Measurements from ENCODE around the gene CCR6. TPM values are rescaled to one million over a fixed set of nuclear protein-coding genes. Genes with fewer than 3 reads are reported as not detected.

CCR6 gene
- total RNA-seq, 1 donor from 2014 or later, result not detected

- intact Hi-C loops (cut with DNase I), result no loop called here
- DNase-seq (ENCODE audit: low spot score), result no peak
Observed at GRCh38 chr6:167137081-167137480, 14.2 kb downstream of the CCR6 start.

- DNase-seq (ENCODE audit: low spot score), result no peak
- intact Hi-C loops (cut with DNase I), result no loop called here
Observed at GRCh38 chr6:167137881-167138280, 15.0 kb downstream of the CCR6 start.

GRCh38 chr6:167139761-167140160, 16.9 kb downstream of the CCR6 start:
- intact Hi-C loops (cut with DNase I), result loop anchor here (10.0 kb wide), 1 partner anchor 355 kb away; no protein-coding TSS in a partner anchor
- DNase-seq (ENCODE audit: low spot score), result no peak

- intact Hi-C loops (cut with DNase I), result loop anchor here (10.0 kb wide), 1 partner anchor 356 kb away; no protein-coding TSS in a partner anchor
- no peak for DNase-seq (ENCODE audit: low spot score)
Observed at GRCh38 chr6:167140589-167141474, 17.9 kb downstream of the CCR6 start.

- intact Hi-C loops (cut with DNase I), result loop anchor here (10.0 kb wide), 1 partner anchor 357 kb away; no protein-coding TSS in a partner anchor
- DNase-seq (ENCODE audit: low spot score), result no peak
Observed at GRCh38 chr6:167141667-167142432, 19.0 kb downstream of the CCR6 start.

GRCh38 chr6:167142433-167142761, 19.5 kb downstream of the CCR6 start:
- intact Hi-C loops (cut with DNase I), result loop anchor here (10.0 kb wide), 1 partner anchor 358 kb away; no protein-coding TSS in a partner anchor

GRCh38 chr6:167143041-167143440, 20.1 kb downstream of the CCR6 start:
- intact Hi-C loops (cut with DNase I), result loop anchor here (10.0 kb wide), 1 partner anchor 358 kb away; no protein-coding TSS in a partner anchor

More at GRCh38 chr6:167142433-167142761, 19.5 kb downstream of the CCR6 start:
- no peak for DNase-seq (ENCODE audit: low spot score)

GRCh38 chr6:167145461-167145860, 22.6 kb downstream of the CCR6 start:
- intact Hi-C loops (cut with DNase I), result loop anchor here (10.0 kb wide), 1 partner anchor 361 kb away; no protein-coding TSS in a partner anchor
- no peak for DNase-seq (ENCODE audit: low spot score)

More at GRCh38 chr6:167143041-167143440, 20.1 kb downstream of the CCR6 start:
- DNase-seq (ENCODE audit: low spot score), result no peak

GRCh38 chr6:167146135-167146534, 23.2 kb downstream of the CCR6 start:
- intact Hi-C loops (cut with DNase I), result loop anchor here (10.0 kb wide), 1 partner anchor 361 kb away; no protein-coding TSS in a partner anchor
- DNase-seq (ENCODE audit: low spot score), result no peak

- intact Hi-C loops (cut with DNase I), result loop anchor here (10.0 kb wide), 1 partner anchor 362 kb away; no protein-coding TSS in a partner anchor
- DNase-seq (ENCODE audit: low spot score), result no peak
Observed at GRCh38 chr6:167146977-167147376, 24.1 kb downstream of the CCR6 start.

GRCh38 chr6:167148021-167148420, 25.1 kb downstream of the CCR6 start:
- intact Hi-C loops (cut with DNase I), result loop anchor here (10.0 kb wide), 1 partner anchor 363 kb away; no protein-coding TSS in a partner anchor
- DNase-seq (ENCODE audit: low spot score), result no peak

- intact Hi-C loops (cut with DNase I), result loop anchor here (10.0 kb wide), 1 partner anchor 364 kb away; no protein-coding TSS in a partner anchor
- no peak for DNase-seq (ENCODE audit: low spot score)
Observed at GRCh38 chr6:167148997-167149396, 26.1 kb downstream of the CCR6 start.

- no peak for DNase-seq (ENCODE audit: low spot score)
- intact Hi-C loops (cut with DNase I), result no loop called here
Observed at GRCh38 chr6:167150941-167151549, 28.1 kb downstream of the CCR6 start.

- intact Hi-C loops (cut with DNase I), result no loop called here
- no peak for DNase-seq (ENCODE audit: low spot score)
Observed at GRCh38 chr6:167151648-167152047, 28.8 kb downstream of the CCR6 start.

GRCh38 chr6:167152862-167153261, 30.0 kb downstream of the CCR6 start:
- intact Hi-C loops (cut with DNase I), result no loop called here
- no peak for DNase-seq (ENCODE audit: low spot score)

- intact Hi-C loops (cut with DNase I), result no loop called here
- no peak for DNase-seq (ENCODE audit: low spot score)
Observed at GRCh38 chr6:167153521-167153959, 30.6 kb downstream of the CCR6 start.

GRCh38 chr6:167154291-167154690, 31.4 kb downstream of the CCR6 start:
- intact Hi-C loops (cut with DNase I), result no loop called here
- DNase-seq (ENCODE audit: low spot score), result no peak

- intact Hi-C loops (cut with DNase I), result no loop called here
- no peak for DNase-seq (ENCODE audit: low spot score)
Observed at GRCh38 chr6:167154895-167155294, 32.0 kb downstream of the CCR6 start.

- intact Hi-C loops (cut with DNase I), result no loop called here
- no peak for DNase-seq (ENCODE audit: low spot score)
Observed at GRCh38 chr6:167157414-167157813, 34.5 kb downstream of the CCR6 start.

GRCh38 chr6:167157863-167158262, 35.0 kb downstream of the CCR6 start, which contains the start of gene GPR31:
TSS of gene GPR31 (minus strand) at chr6:167157980. CDS start at chr6:167157831, 149 bp downstream.
- intact Hi-C loops (cut with DNase I), result no loop called here
- no peak for DNase-seq (ENCODE audit: low spot score)
